Heart left ventricle (tissue), 16 donors: Measurements from ENCODE around the gene C2orf74. TPM values are rescaled to one million over a fixed set of nuclear protein-coding genes. Genes with fewer than 3 reads are reported as not detected.
"Not testable (repeated sequence)": the region's sequence is repeated elsewhere in the genome, so short reads cannot be mapped to it uniquely, and the experiment has no call there.

ENCODE experiments used
- ATAC-seq, 4 donors: fragments of 200-7000 bp; cut with Tn5 transposase; one replicate each; pipeline ENCODE4 v1.9.1; 2020 to 2022; ENCODE audit warnings: moderate library complexity in 4 of 4, mild to moderate bottlenecking in 3 of 4, moderate number of reproducible peaks in 1 of 4
- DNase-seq, 5 donors: peaks; one replicate each; pipeline ENCODE4 v3.0.0-alpha.2; 2020
- H3K27ac ChIP-seq, 12 donors: fragments of 200-600 bp; sonication (generic) in 4 of 12; one replicate each; pipeline versions ENCODE4 v1.5.0 to v1.8.0; 2016 to 2022; ENCODE audit warnings: mild to moderate bottlenecking in 2 of 12
- H3K27me3 ChIP-seq, 9 donors: fragments of 200-600 bp; sonication (generic) in 2 of 9; one replicate each; pipeline versions ENCODE4 v1.5.1 to v1.8.0; 2016 to 2022; ENCODE audit warnings: mild to moderate bottlenecking in 3 of 9
- H3K36me3 ChIP-seq, 9 donors: fragments of 200-600 bp; sonication (generic) in 2 of 9; one replicate each; pipeline versions ENCODE4 v1.5.0 to v1.8.0; 2018 to 2022; ENCODE audit warnings: mild to moderate bottlenecking in 2 of 9
- H3K4me1 ChIP-seq, 12 donors: fragments of 200-600 bp; sonication (generic) in 4 of 12; one replicate each; pipeline versions ENCODE4 v1.5.0 to v1.8.0; 2016 to 2022; ENCODE audit warnings: mild to moderate bottlenecking in 3 of 12
- H3K4me3 ChIP-seq, 12 donors: fragments of 200-600 bp; sonication (generic) in 4 of 12; one replicate each; pipeline versions ENCODE4 v1.5.0 to v1.8.0; 2017 to 2022; ENCODE audit warnings: mild to moderate bottlenecking in 9 of 12, moderate library complexity in 4 of 12
- H3K9me3 ChIP-seq, 12 donors: fragments of 200-600 bp; sonication (generic) in 4 of 12; one replicate each; pipeline versions ENCODE4 v1.5.0 to v1.8.0; 2016 to 2022; ENCODE audit warnings: mild to moderate bottlenecking in 1 of 12
- CTCF ChIP-seq, 12 donors: fragments of 200-600 bp; sonication (generic) in 4 of 12; IDR thresholded peaks; one replicate each; pipeline versions ENCODE4 v1.5.0 to v1.8.0; 2018 to 2022; ENCODE audit warnings: antibody characterized with exemption in 12 of 12, mild to moderate bottlenecking in 5 of 12
- POLR2A ChIP-seq, 2 donors: fragments of 450-650 bp; IDR thresholded peaks; one replicate each; pipeline ENCODE4 v1.6.1; 2017; ENCODE audit warnings: antibody characterized with exemption in 2 of 2, mild to moderate bottlenecking in 2 of 2, moderate library complexity in 2 of 2
- WGBS, 4 donors: extraction: QIAGEN DNeasy Blood & Tissue Kit in 2 of 4; methylation state at CpG; one replicate each; pipeline versions ENCODE4 v1.1.5 to v1.1.7; 2013 to 2018; 5-methylcytosine and 5-hydroxymethylcytosine counted together
- intact Hi-C, 10 donors: fragments of 100-400 bp; cut with DNase I; formaldehyde crosslinking; loops; one replicate each; pipeline versions ENCODE4 v1.11.1 to v1.14.2; 2022
- polyA plus RNA-seq, 2 donors: library from polyadenylated mRNA; stranded (reverse); fragments of 200-250 nt; gene quantifications; one replicate each; pipeline ENCODE4 v1.2.3, GENCODE V29; 2013
- total RNA-seq, 9 donors: library from RNA; depleted of rRNA in 2 of 9; stranded (reverse); fragments of >200 nt in 2 of 9; fragmentation: NEBNext Ultra II Directional in 3 of 9; extraction: Animal tissue kit (Norgen Biotek cat#: 25700) in 3 of 9; gene quantifications; one replicate each; pipeline versions ENCODE4 v1.1.0 to v1.2.4, GENCODE V29; 2016 to 2023
- donor health status: ischemic (EF 13 %, LVEDD 7.1; RV severe dilation, severe dysfunction).
- donor health status: healthy with polysubstance abuse.
- donor health status: DM: no; HTN: yes; CAD: no.
- donor health status: DM: no; HTN: no; CAD: no.
- donor health status: ischemic (EF 25% LVEDD 6.9; RV normal size, moderate dysfunction).
- donor health status: ischemic (EF 25% LVEDD 5.7; RV mildly dilated, moderate dysfunction).
- donor health status: healthy.
- donor health status: DM: yes; HTN: yes; CAD: no.
- donor health status: ischemic (EF 35%, LVEDD 5.7; RV mildly dilated, moderate dysfunction).
- donor health status: nonischemic (EF 11% LVEDD 7.7; RV severe dilation, severe dysfunction).
- donor health status: DM: yes; HTN: yes; CAD: no.
- donor health status: PGD.
- donor health status: ischemic (EF 29% LVEDD 5.4; RV normal size, mild dysfunction).
- donor health status: nonischemic (EF 23%, LVEDD 6.1; RV moderate dilation, normal function).

The C2orf74 gene
- total and polyA plus RNA-seq, 11 donors = 12.3 to 51.8 (median 17.7) TPM

GRCh38 chr2:61184263-61184662 lies 22.3 kb downstream of the C2orf74 start:
- peaks cover 0 to 95% (median 88%) of the 10 kb centered on the region in 9 donors for H3K36me3 ChIP-seq
- H3K9me3 ChIP-seq = no peaks in the 10 kb centered on the region
- no peak overlapping the region for H3K27ac ChIP-seq
- WGBS, 4 donors = 90 to 95% (median 93%) methylated on average over 3 of the region's 3 CpGs
- intact Hi-C loops = no loop called here
- H3K27me3 ChIP-seq = no peaks in the 10 kb centered on the region
- peaks cover 0 to 37% (median 30%) of the 10 kb centered on the region in 12 donors for H3K4me1 ChIP-seq
- no peak overlapping the region for H3K4me3 ChIP-seq
- TF ChIP-seq POLR2A (IDR thresholded peaks at IDR 0.05) (no peak), CTCF (IDR thresholded peaks at IDR 0.05) (no peak)
- ATAC-seq (no peak), DNase-seq (no peak)

GRCh38 chr2:61185231-61185728 lies 23.3 kb downstream of the C2orf74 start:
- intact Hi-C loops = no loop called here
- H3K27ac ChIP-seq = no peak overlapping the region
- peaks cover 2 to 100% (median 98%) of the 10 kb centered on the region in 9 donors for H3K36me3 ChIP-seq
- no peak for TF ChIP-seq CTCF (IDR thresholded peaks at IDR 0.05)
- no peak for TF ChIP-seq POLR2A (IDR thresholded peaks at IDR 0.05)
- H3K4me1 ChIP-seq = peaks cover 0 to 26% (median 20%) of the 10 kb centered on the region in 12 donors
- DNase-seq (no peak), ATAC-seq (no peak)
- no peaks in the 10 kb centered on the region for H3K27me3 ChIP-seq
- no peak overlapping the region for H3K4me3 ChIP-seq
- no peaks in the 10 kb centered on the region for H3K9me3 ChIP-seq

- WGBS, 4 donors = 86 to 93% (median 91%) methylated on average over 4 of the region's 4 CpGs
- peaks cover 0 to 8% (median 3%) of the 10 kb centered on the region in 12 donors for H3K4me1 ChIP-seq
- intact Hi-C loops = no loop called here
- peaks cover 2 to 100% (median 98%) of the 10 kb centered on the region in 9 donors for H3K36me3 ChIP-seq
- H3K4me3 ChIP-seq = no peak overlapping the region
- H3K27me3 ChIP-seq = no peaks in the 10 kb centered on the region
- DNase-seq = no peak
- H3K27ac ChIP-seq = no peak overlapping the region
- H3K9me3 ChIP-seq = no peaks in the 10 kb centered on the region
- no peak for ATAC-seq
- TF ChIP-seq POLR2A (IDR thresholded peaks at IDR 0.05) (no peak), CTCF (IDR thresholded peaks at IDR 0.05) (no peak)
Observed at GRCh38 chr2:61187085-61187484, 25.1 kb downstream of the C2orf74 start.

GRCh38 chr2:61193670-61194561 lies 31.9 kb downstream of the C2orf74 start:
- TF ChIP-seq CTCF (IDR thresholded peaks at IDR 0.05) = no peak
- no peak for TF ChIP-seq POLR2A (IDR thresholded peaks at IDR 0.05)
- no peaks in the 10 kb centered on the region for H3K27me3 ChIP-seq
- no peaks in the 10 kb centered on the region for H3K9me3 ChIP-seq
- peaks cover 2 to 73% (median 65%) of the 10 kb centered on the region in 9 donors for H3K36me3 ChIP-seq
- ATAC-seq (peak in 1 of 4 donors; percentile 8), DNase-seq (no peak)
- 69 to 80% (median 76%) methylated on average over 4 of the region's 4 CpGs for WGBS, 4 donors
- H3K27ac ChIP-seq = peak overlapping the region in 1 of 12 donors; percentile 28
- no peak overlapping the region for H3K4me3 ChIP-seq
- peaks cover 0 to 12% (median 5%) of the 10 kb centered on the region in 12 donors for H3K4me1 ChIP-seq
- intact Hi-C loops = no loop called here

GRCh38 chr2:61194646-61195045 lies 32.7 kb downstream of the C2orf74 start:
- DNase-seq = peak in 1 of 5 donors; percentile 40
- intact Hi-C loops = not testable (repeated sequence)
- peaks cover 0 to 72% (median 61%) of the 10 kb centered on the region in 9 donors for H3K36me3 ChIP-seq

More at GRCh38 chr2:61194646-61195045, 32.7 kb downstream of the C2orf74 start:
- 91 to 95% (median 93%) methylated on average over 15 of the region's 15 CpGs for WGBS, 4 donors
- peaks cover 0 to 12% (median 5%) of the 10 kb centered on the region in 12 donors for H3K4me1 ChIP-seq
- H3K9me3 ChIP-seq, H3K27me3 ChIP-seq, H3K27ac ChIP-seq, ATAC-seq, H3K4me3 ChIP-seq: not testable (repeated sequence)
